ENCODE data around the gene GIMAP6. TPM values are rescaled to one million over a fixed set of nuclear protein-coding genes. Genes with fewer than 3 reads are reported as not detected.

GIMAP6 gene
- total RNA-seq, 2 donors from 2014 or later = 10.8 to 15.7 TPM

DNA sequence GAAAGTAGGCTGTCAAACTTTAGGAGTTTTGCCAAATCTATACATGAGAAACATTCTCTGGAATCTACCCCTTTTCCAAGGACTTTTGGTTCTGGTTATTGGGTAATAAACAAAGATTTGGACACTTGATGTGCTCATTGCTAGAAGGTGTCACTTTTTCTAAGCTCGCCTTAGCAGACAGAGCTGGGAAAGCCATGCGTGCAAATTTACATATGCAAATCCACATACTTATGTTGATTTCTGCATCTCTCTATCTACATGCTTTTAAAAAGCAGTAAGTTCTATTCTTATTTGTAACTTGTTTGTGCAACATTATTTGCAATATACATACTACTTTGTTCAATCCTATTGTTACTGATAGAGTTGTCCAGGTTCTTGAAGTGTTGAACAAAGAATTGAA, 22.5 kb upstream of the GIMAP6 start:
- Histone ChIP-seq H3K4me1 (replicated peaks) (no peaks in the 10 kb centered on the region), H3K27ac (no peak overlapping the region), H3K9me3 (no peaks in the 10 kb centered on the region), H3K36me3 (no peaks in the 10 kb centered on the region), H3K27me3 (replicated peaks; ENCODE audit: insufficient read depth) (no peaks in the 10 kb centered on the region), H3K4me3 (no peak overlapping the region)
- TF ChIP-seq POLR2A (IDR thresholded peaks at IDR 0.05) (no peak), POLR2AphosphoS5 (IDR thresholded peaks at IDR 0.05) (no peak)
- TF ChIP-seq, protein P1, sequence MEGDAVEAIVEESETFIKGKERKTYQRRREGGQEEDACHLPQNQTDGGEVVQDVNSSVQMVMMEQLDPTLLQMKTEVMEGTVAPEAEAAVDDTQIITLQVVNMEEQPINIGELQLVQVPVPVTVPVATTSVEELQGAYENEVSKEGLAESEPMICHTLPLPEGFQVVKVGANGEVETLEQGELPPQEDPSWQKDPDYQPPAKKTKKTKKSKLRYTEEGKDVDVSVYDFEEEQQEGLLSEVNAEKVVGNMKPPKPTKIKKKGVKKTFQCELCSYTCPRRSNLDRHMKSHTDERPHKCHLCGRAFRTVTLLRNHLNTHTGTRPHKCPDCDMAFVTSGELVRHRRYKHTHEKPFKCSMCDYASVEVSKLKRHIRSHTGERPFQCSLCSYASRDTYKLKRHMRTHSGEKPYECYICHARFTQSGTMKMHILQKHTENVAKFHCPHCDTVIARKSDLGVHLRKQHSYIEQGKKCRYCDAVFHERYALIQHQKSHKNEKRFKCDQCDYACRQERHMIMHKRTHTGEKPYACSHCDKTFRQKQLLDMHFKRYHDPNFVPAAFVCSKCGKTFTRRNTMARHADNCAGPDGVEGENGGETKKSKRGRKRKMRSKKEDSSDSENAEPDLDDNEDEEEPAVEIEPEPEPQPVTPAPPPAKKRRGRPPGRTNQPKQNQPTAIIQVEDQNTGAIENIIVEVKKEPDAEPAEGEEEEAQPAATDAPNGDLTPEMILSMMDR (IDR thresholded peaks at IDR 0.05) = no peak
- intact Hi-C loops (cut with DNase I) = no loop called here
- DNase-seq (ENCODE audit: low spot score) = no peak
- 74% methylated on average over 2 of the region's 2 CpGs for WGBS

DNA sequence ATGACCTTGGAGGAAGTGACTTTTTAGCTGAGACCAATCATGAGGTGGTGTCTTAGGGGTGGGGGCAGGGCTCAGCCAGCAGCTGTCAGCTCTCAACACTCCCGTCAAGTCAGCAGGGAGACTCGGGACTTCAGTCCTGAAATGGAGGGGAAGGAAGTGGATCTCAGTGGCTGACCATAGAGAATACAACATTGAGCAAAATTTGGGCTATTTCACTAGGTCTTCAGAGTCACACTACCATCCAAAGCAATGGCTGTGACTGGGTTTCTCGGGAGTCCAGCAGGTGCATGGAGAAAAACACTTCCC, 16.8 kb upstream of the GIMAP6 start:
- H3K4me3 ChIP-seq = no peak overlapping the region
- WGBS = 61% methylated on average over 3 of the region's 3 CpGs
- intact Hi-C loops (cut with DNase I) = no loop called here
- H3K27ac ChIP-seq = no peak overlapping the region
- DNase-seq (ENCODE audit: low spot score) = no peak
- no peaks in the 10 kb centered on the region for H3K9me3 ChIP-seq
- H3K4me1 ChIP-seq (replicated peaks) = no peaks in the 10 kb centered on the region
- no peaks in the 10 kb centered on the region for H3K27me3 ChIP-seq (replicated peaks; ENCODE audit: insufficient read depth)
- H3K36me3 ChIP-seq = no peaks in the 10 kb centered on the region
- no peak for TF ChIP-seq POLR2A (IDR thresholded peaks at IDR 0.05)
- TF ChIP-seq, protein P1 (IDR thresholded peaks at IDR 0.05) = no peak
- no peak for TF ChIP-seq POLR2AphosphoS5 (IDR thresholded peaks at IDR 0.05)

DNA sequence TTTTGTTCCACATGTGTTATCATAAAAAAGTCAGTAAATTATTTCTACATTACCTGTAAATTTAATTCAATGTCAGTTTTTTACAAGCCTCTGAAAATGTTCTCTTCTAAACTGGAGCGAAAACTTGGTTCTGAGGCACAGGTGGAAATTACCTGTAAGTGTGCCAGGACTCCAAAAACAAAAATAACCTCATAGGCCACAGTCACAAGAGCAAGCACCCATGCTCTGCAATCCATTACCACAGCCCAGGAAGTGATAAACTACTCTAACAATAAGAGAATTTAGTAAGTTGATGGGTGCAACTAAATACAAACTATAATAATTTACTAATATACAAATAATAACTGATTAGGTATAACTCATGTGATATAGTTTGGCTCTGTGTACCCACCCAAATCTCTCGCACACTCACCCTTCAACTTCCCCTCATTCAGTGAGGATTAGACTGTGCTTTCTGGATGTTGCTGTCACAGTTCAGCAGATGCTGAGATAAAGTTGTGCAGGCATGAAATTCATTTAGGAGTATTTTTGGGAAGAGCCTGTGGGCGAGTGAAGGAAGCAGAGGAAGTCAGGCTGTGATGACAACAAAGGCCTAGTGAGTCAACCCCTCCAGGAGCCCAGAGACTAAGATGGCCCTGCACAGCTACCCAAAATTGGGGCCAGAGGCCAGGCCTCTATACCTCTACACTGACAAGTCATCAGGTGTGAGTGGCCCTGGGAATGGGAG, 16.3 kb upstream of the GIMAP6 start:
- intact Hi-C loops (cut with DNase I) = no loop called here
- no peaks in the 10 kb centered on the region for H3K36me3 ChIP-seq
- no peaks in the 10 kb centered on the region for H3K27me3 ChIP-seq (replicated peaks; ENCODE audit: insufficient read depth)
- no peak overlapping the region for H3K27ac ChIP-seq
- no peak overlapping the region for H3K4me3 ChIP-seq
- H3K9me3 ChIP-seq = no peaks in the 10 kb centered on the region
- no peaks in the 10 kb centered on the region for H3K4me1 ChIP-seq (replicated peaks)
- no peak for DNase-seq (ENCODE audit: low spot score)
- TF ChIP-seq, protein P1 (IDR thresholded peaks at IDR 0.05) = no peak
- no peak for TF ChIP-seq POLR2A (IDR thresholded peaks at IDR 0.05)
- no peak for TF ChIP-seq POLR2AphosphoS5 (IDR thresholded peaks at IDR 0.05)
- 55% methylated on average over 3 of the region's 3 CpGs for WGBS

DNA sequence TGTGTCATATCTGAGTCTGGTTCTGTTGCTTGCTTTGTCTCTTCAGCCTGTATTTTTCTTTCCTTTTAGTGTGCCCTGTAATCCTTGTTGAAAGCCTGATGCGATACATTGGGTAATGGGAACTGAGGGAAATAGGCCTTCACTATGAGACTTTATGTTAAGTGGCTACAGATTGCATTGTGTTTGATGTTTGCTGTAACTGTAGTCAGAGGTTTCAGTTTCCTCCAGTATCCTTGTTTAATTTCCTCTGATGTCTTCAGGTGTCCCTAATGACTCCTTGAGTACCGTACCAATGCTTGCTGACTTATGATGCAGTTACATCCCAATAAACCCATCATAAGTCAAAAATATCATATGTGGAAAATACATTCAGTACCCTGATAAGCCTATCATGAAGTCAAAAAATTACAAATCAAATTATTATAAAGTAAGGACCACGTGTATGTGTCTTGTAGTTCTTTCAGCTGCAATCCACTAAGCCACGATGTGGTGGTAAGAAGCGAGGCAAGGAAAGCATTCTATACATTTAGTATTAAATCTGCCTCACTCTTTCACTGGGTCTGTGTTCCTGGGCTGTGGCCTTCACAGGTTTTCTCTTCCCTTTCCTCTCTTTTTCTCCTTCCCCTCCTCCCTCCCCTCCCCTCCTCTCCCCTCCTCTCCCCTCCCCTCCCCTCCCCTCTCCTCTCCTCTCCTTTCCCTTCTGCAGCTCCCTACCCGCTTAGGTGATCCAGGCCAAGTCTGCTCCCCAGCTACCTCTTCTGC, 13.3 kb upstream of the GIMAP6 start:
- H3K27me3 ChIP-seq (replicated peaks; ENCODE audit: insufficient read depth) = no peaks in the 10 kb centered on the region
- intact Hi-C loops (cut with DNase I) = no loop called here
- H3K27ac ChIP-seq = no peak overlapping the region
- H3K9me3 ChIP-seq = no peaks in the 10 kb centered on the region
- no peaks in the 10 kb centered on the region for H3K36me3 ChIP-seq
- DNase-seq (ENCODE audit: low spot score) = no peak
- WGBS = 85% methylated on average over 6 of the region's 6 CpGs
- H3K4me1 ChIP-seq (replicated peaks) = no peaks in the 10 kb centered on the region
- TF ChIP-seq, protein P1 (IDR thresholded peaks at IDR 0.05) = no peak
- TF ChIP-seq POLR2A (IDR thresholded peaks at IDR 0.05) = no peak
- TF ChIP-seq POLR2AphosphoS5 (IDR thresholded peaks at IDR 0.05) = no peak
- no peak overlapping the region for H3K4me3 ChIP-seq

DNA sequence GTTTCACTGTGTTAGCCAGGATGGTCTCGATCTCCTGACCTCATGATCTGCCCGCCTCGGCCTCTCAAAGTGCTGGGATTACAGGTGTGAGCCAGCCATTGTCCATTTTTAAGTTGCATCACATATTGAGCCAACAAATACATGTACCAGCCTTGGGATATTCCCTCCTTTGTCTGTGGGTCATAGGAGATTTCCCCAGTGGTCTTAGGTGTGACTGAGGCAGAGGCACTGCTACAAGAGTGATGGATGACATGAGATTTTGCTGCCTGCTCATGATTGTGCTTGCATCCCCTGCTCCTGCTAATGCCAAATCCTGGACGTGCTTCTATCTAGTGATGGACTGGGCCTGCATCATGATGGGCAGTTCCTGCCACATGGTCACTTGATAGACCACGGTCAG, 10.7 kb upstream of the GIMAP6 start:
- no peaks in the 10 kb centered on the region for H3K27me3 ChIP-seq (replicated peaks; ENCODE audit: insufficient read depth)
- H3K4me1 ChIP-seq (replicated peaks) = no peaks in the 10 kb centered on the region
- no peak for DNase-seq (ENCODE audit: low spot score)
- H3K27ac ChIP-seq = no peak overlapping the region
- H3K9me3 ChIP-seq = no peaks in the 10 kb centered on the region
- TF ChIP-seq POLR2AphosphoS5 (IDR thresholded peaks at IDR 0.05) (no peak), POLR2A (IDR thresholded peaks at IDR 0.05) (no peak)
- TF ChIP-seq, protein P1 (IDR thresholded peaks at IDR 0.05) = no peak
- no peak overlapping the region for H3K4me3 ChIP-seq
- intact Hi-C loops (cut with DNase I) = no loop called here
- whole genome bisulfite sequencing = 99% methylated on average over 5 of the region's 5 CpGs
- H3K36me3 ChIP-seq = no peaks in the 10 kb centered on the region

Measured in prostate gland (tissue), 2 donors.